ENCODE data around the gene BSPRY.

DNA sequence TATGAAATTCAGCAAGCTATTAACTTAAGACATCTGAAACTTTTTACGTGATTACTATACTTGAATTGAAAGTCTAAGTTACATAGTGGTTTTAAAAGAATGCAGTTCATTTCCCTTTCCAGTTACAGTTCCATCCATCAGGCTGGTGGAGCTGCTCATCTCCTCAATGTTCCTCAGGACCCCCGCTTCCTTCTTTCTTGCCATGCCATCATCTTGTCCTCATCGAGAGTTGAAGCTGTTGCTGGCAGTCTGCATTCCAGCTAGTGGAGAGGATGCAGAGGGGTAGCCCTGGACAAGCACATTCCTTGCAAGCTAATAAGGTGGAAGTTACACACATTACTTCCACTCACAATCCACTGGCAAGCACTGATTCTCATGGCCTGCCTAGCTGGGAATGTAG is 37.4 kb upstream of the BSPRY start:
- TF ChIP-seq, protein P1, sequence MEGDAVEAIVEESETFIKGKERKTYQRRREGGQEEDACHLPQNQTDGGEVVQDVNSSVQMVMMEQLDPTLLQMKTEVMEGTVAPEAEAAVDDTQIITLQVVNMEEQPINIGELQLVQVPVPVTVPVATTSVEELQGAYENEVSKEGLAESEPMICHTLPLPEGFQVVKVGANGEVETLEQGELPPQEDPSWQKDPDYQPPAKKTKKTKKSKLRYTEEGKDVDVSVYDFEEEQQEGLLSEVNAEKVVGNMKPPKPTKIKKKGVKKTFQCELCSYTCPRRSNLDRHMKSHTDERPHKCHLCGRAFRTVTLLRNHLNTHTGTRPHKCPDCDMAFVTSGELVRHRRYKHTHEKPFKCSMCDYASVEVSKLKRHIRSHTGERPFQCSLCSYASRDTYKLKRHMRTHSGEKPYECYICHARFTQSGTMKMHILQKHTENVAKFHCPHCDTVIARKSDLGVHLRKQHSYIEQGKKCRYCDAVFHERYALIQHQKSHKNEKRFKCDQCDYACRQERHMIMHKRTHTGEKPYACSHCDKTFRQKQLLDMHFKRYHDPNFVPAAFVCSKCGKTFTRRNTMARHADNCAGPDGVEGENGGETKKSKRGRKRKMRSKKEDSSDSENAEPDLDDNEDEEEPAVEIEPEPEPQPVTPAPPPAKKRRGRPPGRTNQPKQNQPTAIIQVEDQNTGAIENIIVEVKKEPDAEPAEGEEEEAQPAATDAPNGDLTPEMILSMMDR (IDR thresholded peaks at IDR 0.05; ENCODE audit: low read length), result no peak
- no peak for TF ChIP-seq EZH2 (optimal IDR thresholded peaks at IDR 0.05; ENCODE audit: low read depth, low read length)
- no peak for TF ChIP-seq EZH2phosphoT487 (IDR thresholded peaks at IDR 0.05; ENCODE audit: low read length)
